BJ (cell line): Measurements from ENCODE around the gene TUBG2. TPM values are rescaled to one million over a fixed set of nuclear protein-coding genes. Genes with fewer than 3 reads are reported as not detected.

Experiments used
- CTCF ChIA-PET: fragments of 350-600 bp; formaldehyde crosslinking; extraction: SDS; loops from one replicate; lab custom pipeline; 2021; ENCODE audit warnings: antibody characterized with exemption, inconsistent platforms; lab: Yijun Ruan, JAX
- POLR2A ChIA-PET: fragments of 300-600 bp; sonication (Branson Sonifier 250); formaldehyde crosslinking; extraction: SDS; loops from one replicate; lab custom pipeline; 2021; ENCODE audit warnings: antibody characterized with exemption; lab: Charles Lee
- DNase-seq: peaks from one replicate; pipeline ENCODE4 v3.0.0-alpha.2; 2011; ENCODE audit warnings: low read depth
- H3K27me3 ChIP-seq: 2 replicates; pipeline ENCODE4 v1.6.0; 2011; ENCODE audit warnings: low read length; ENCODE audit not compliant: control insufficient read depth, insufficient read depth
- H3K36me3 ChIP-seq: 2 replicates; pipeline ENCODE4 v1.5.1; 2011; ENCODE audit warnings: low read length; ENCODE audit not compliant: control insufficient read depth, insufficient read depth
- H3K4me3 ChIP-seq: 2 replicates; pipeline ENCODE4 v1.5.1; 2011; ENCODE audit warnings: low read depth, mild to moderate bottlenecking, control low read depth, low read length
- polyA plus RNA-seq: library from polyadenylated mRNA; depleted of rRNA; stranded (reverse); fragments of >200 nt; gene quantifications from 2 replicates; pipeline ENCODE4 v1.2.3, GENCODE V29; 2011
- TF ChIP-seq, protein P1 (sequence below): IDR thresholded peaks from 2 replicates; pipeline ENCODE4 v1.5.1; 2011; ENCODE audit warnings: low read depth, mild to moderate bottlenecking, control low read depth, inconsistent platforms, low read length, moderate library complexity; ENCODE audit not compliant: insufficient read depth

Gene TUBG2
- polyA plus RNA-seq, 1 experiment: 15.1 TPM

- peaks cover 41% of the 10 kb centered on the region for H3K36me3 ChIP-seq
- CTCF ChIA-PET: interaction anchor here (1.8 kb wide), 1 partner anchor 92 kb away, joined by 11 read pairs; the partner anchor contains the start of gene PSMC3IP
These were observed 11.1 kb downstream of the TUBG2 start for GRCh38 chr17:42669977-42670788.

GRCh38 chr17:42670789-42671657 lies 11.9 kb downstream of the TUBG2 start:
- peaks cover 39% of the 10 kb centered on the region for H3K36me3 ChIP-seq
- ChIA-PET CTCF (interaction anchor here (1.2 to 1.8 kb wide), 2 partner anchors 9 to 93 kb away, joined by 3 to 11 read pairs; partner anchors contain the start of gene PSMC3IP), POLR2A (no interaction called here)
- TF ChIP-seq, protein P1, sequence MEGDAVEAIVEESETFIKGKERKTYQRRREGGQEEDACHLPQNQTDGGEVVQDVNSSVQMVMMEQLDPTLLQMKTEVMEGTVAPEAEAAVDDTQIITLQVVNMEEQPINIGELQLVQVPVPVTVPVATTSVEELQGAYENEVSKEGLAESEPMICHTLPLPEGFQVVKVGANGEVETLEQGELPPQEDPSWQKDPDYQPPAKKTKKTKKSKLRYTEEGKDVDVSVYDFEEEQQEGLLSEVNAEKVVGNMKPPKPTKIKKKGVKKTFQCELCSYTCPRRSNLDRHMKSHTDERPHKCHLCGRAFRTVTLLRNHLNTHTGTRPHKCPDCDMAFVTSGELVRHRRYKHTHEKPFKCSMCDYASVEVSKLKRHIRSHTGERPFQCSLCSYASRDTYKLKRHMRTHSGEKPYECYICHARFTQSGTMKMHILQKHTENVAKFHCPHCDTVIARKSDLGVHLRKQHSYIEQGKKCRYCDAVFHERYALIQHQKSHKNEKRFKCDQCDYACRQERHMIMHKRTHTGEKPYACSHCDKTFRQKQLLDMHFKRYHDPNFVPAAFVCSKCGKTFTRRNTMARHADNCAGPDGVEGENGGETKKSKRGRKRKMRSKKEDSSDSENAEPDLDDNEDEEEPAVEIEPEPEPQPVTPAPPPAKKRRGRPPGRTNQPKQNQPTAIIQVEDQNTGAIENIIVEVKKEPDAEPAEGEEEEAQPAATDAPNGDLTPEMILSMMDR: no peak
- DNase-seq: no peak
- H3K4me3 ChIP-seq: no peak overlapping the region
- no peaks in the 10 kb centered on the region for H3K27me3 ChIP-seq

More at GRCh38 chr17:42669977-42670788, 11.1 kb downstream of the TUBG2 start:
- DNase-seq: no peak
- Histone ChIP-seq H3K27me3 (no peaks in the 10 kb centered on the region), H3K4me3 (no peak overlapping the region)
- TF ChIP-seq, protein P1: no peak
- POLR2A ChIA-PET: no interaction called here

DNA sequence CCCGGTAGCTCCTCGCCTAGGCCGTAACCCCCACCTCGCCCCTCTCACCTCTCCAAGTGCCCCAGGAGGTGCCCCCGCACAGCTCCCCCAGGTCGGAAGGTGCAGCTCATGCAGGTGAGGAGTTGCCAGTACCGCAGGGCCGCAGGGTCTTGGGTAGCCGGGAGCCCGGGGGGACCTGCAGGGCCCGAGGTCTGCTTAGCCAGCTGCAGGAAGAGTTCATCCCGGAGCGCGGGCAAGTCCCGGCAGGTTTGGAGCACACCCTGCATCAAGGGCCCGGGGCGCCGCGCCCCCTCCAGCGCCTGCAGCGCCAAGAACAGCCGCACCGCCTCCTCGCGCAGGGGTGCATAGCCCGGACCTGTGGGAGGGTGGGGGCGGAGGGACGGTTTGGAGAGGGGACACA lies 13.0 kb downstream of the TUBG2 start:
- DNase-seq: no peak
- TF ChIP-seq, protein P1: no peak
- CTCF ChIA-PET: interaction anchor here (1.2 to 1.8 kb wide), 2 partner anchors 8 to 94 kb away, joined by 3 to 11 read pairs; partner anchors contain the start of gene PSMC3IP
- Histone ChIP-seq H3K4me3 (no peak overlapping the region), H3K36me3 (peaks cover 33% of the 10 kb centered on the region), H3K27me3 (no peaks in the 10 kb centered on the region)
- POLR2A ChIA-PET: no interaction called here

GRCh38 chr17:42673266-42673884 lies 14.3 kb downstream of the TUBG2 start:
- Histone ChIP-seq H3K36me3 (peaks cover 31% of the 10 kb centered on the region), H3K4me3 (peak overlapping the region; percentile 83), H3K27me3 (no peaks in the 10 kb centered on the region)
- ChIA-PET CTCF (interaction anchor here (0.6 to 5.3 kb wide), 5 partner anchors 14 to 441 kb away, joined by 3 to 30 read pairs (median 8); partner anchors contain the start of genes PSMC3IP, RETREG3, TUBG1 and TUBG2), POLR2A (interaction anchor here (0.6 to 1.1 kb wide), 2 partner anchors 13 to 20 kb away, joined by 3 to 4 read pairs; no protein-coding TSS in a partner anchor)
- no peak for DNase-seq
- TF ChIP-seq, protein P1: no peak
